GM19043 (cell line): ENCODE results near the gene EIF5A.

Experiments used
- ATAC-seq: cut with Tn5 transposase; IDR thresholded peaks from one replicate; pipeline ENCODE4 v1.9.1; 2021; ENCODE audit warnings: low read depth; ENCODE audit not compliant: unreplicated experiment

EIF5A gene

GRCh38 chr17:7312432-7313087 is 5.1 kb downstream of the EIF5A start:
- no peak for ATAC-seq

- no peak for ATAC-seq
These were observed 5.9 kb downstream of the EIF5A start for GRCh38 chr17:7313088-7313889.

GRCh38 chr17:7313890-7314718 is 6.7 kb downstream of the EIF5A start:
- no peak for ATAC-seq

- peak; percentile 69 for ATAC-seq
These were observed 7.5 kb downstream of the EIF5A start, which contains the start of gene GPS2 for GRCh38 chr17:7314719-7315569. GPS2 (minus strand) TSS chr17:7315360; CDS start chr17:7315052, 308 bp downstream.

- ATAC-seq, result no peak
These were observed 8.3 kb downstream of the EIF5A start for GRCh38 chr17:7315570-7316235.

- ATAC-seq, result no peak
These were observed 9.9 kb downstream of the EIF5A start for GRCh38 chr17:7317161-7317803.

- no peak for ATAC-seq
These were observed 10.9 kb downstream of the EIF5A start for GRCh38 chr17:7318121-7318860.

GRCh38 chr17:7321466-7321865 is 14.0 kb downstream of the EIF5A start:
- no peak for ATAC-seq

GRCh38 chr17:7322520-7323194 is 15.2 kb downstream of the EIF5A start:
- ATAC-seq, result no peak

GRCh38 chr17:7323731-7324437 is 16.5 kb downstream of the EIF5A start:
- no peak for ATAC-seq

GRCh38 chr17:7324438-7324779 is 17.0 kb downstream of the EIF5A start:
- no peak for ATAC-seq

GRCh38 chr17:7325031-7325528 is 17.7 kb downstream of the EIF5A start:
- no peak for ATAC-seq

GRCh38 chr17:7326186-7326585 is 18.8 kb downstream of the EIF5A start:
- no peak for ATAC-seq

- ATAC-seq, result no peak
These were observed 19.6 kb downstream of the EIF5A start for GRCh38 chr17:7327056-7327455.

- no peak for ATAC-seq
These were observed 20.1 kb downstream of the EIF5A start for GRCh38 chr17:7327501-7327900.

GRCh38 chr17:7328009-7328408 is 20.6 kb downstream of the EIF5A start:
- ATAC-seq, result no peak

- ATAC-seq, result peak; percentile 8
These were observed 21.5 kb downstream of the EIF5A start, which contains the start of gene NEURL4 for GRCh38 chr17:7328840-7329373. NEURL4 (minus strand) TSS chr17:7329335; CDS start chr17:7329312, 23 bp downstream.
